Endothelial cell of umbilical vein (primary cell): Measurements from ENCODE around the gene PML. TPM values are rescaled to one million over a fixed set of nuclear protein-coding genes. Genes with fewer than 3 reads are reported as not detected.

ENCODE experiments used
- BruUV-seq: library from RNA; stranded (reverse); fragments of 400-500 nt; replicated peaks from 2 replicates; lab custom pipeline; 2021; lab: Mats Ljungman, UMichigan
- CTCF ChIA-PET: fragments of 300-600, 350-600 bp; sonication (Branson Sonifier 250); formaldehyde crosslinking; loops from one replicate; lab custom pipeline; 2021; ENCODE audit warnings: antibody characterized with exemption, inconsistent platforms; lab: Charles Lee
- POLR2A ChIA-PET: fragments of 300-600, 350-600 bp; sonication (Branson Sonifier 250); formaldehyde crosslinking; loops from one replicate; lab custom pipeline; 2021; ENCODE audit warnings: antibody characterized with exemption, inconsistent platforms; lab: Charles Lee
- DNase-seq: peaks from one replicate; pipeline ENCODE4 v3.0.0-alpha.2; 2011; ENCODE audit warnings: low read depth, low spot score
- FAIRE-seq: peaks from 2 replicates; lab custom pipeline; 2011; peaks lifted over from hg19 to GRCh38; lab: Jason Lieb, UNC
- H2AFZ ChIP-seq: 2 replicates; pipeline ENCODE4 v1.6.0; 2012; ENCODE audit warnings: low read depth, low read length, control low read depth, inconsistent platforms
- H3K27ac ChIP-seq: 2 replicates; pipeline ENCODE4 v1.5.1; 2011; ENCODE audit warnings: low read depth, mild to moderate bottlenecking, control low read depth, low read length, moderate library complexity; ENCODE audit not compliant: insufficient read depth
- H3K27me3 ChIP-seq, 2 experiments: 2 replicates each; pipeline versions ENCODE4 v1.6.0 to v1.6.1; 2011; ENCODE audit warnings: low read length in 2 of 2, mixed read lengths in 1 of 2; ENCODE audit not compliant: control insufficient read depth in 2 of 2, insufficient read depth in 2 of 2
- H3K36me3 ChIP-seq, 2 experiments: 2 replicates in 1 of 2; 3 replicates in 1 of 2; pipeline ENCODE4 v1.5.1; 2011; ENCODE audit warnings: low read length in 2 of 2, mild to moderate bottlenecking in 1 of 2, moderate library complexity in 1 of 2; ENCODE audit not compliant: control insufficient read depth in 2 of 2, insufficient read depth in 2 of 2; ENCODE audit errors: extremely low read depth in 1 of 2
- H3K4me1 ChIP-seq: 3 replicates; pipeline ENCODE4 v1.5.1; 2011; ENCODE audit warnings: mild to moderate bottlenecking, low read length; ENCODE audit not compliant: control insufficient read depth, insufficient read depth; ENCODE audit errors: extremely low read depth
- H3K4me2 ChIP-seq: 2 replicates; pipeline ENCODE4 v1.6.1; 2011; ENCODE audit warnings: low read length, control low read depth, mixed read lengths; ENCODE audit not compliant: insufficient read depth
- H3K4me3 ChIP-seq, 3 experiments: fragments of 200-600 bp in 1 of 3; sonication (generic), shearing (Covaris generic) in 1 of 3; replicated peaks in 1 of 3; 2 replicates each; pipeline ENCODE4 v1.5.1; 2011 to 2016; ENCODE audit warnings: control low read depth in 3 of 3, low read length in 3 of 3, mild to moderate bottlenecking in 2 of 3, inconsistent platforms in 1 of 3, low read depth in 1 of 3, moderate library complexity in 1 of 3; ENCODE audit not compliant: insufficient read depth in 1 of 3
- H3K79me2 ChIP-seq: 2 replicates; pipeline ENCODE4 v1.6.0; 2012; ENCODE audit warnings: low read length, inconsistent platforms; ENCODE audit not compliant: control insufficient read depth, insufficient read depth
- H3K9ac ChIP-seq: replicated peaks from 2 replicates; pipeline ENCODE3; 2011; ENCODE audit warnings: low read length, control low read depth; ENCODE audit not compliant: insufficient read depth; ENCODE audit errors: extremely low read depth
- H3K9me1 ChIP-seq: replicated peaks from 3 replicates; pipeline ENCODE4 v1.6.0; 2011; ENCODE audit warnings: mild to moderate bottlenecking, low read length; ENCODE audit not compliant: control insufficient read depth, insufficient read depth; ENCODE audit errors: extremely low read depth
- H3K9me3 ChIP-seq: replicated peaks from 2 replicates; pipeline ENCODE4 v1.5.1; 2012; ENCODE audit warnings: low read length, inconsistent platforms; ENCODE audit not compliant: control insufficient read depth, insufficient read depth
- H4K20me1 ChIP-seq: replicated peaks from 2 replicates; pipeline ENCODE3; 2011; ENCODE audit warnings: mild to moderate bottlenecking, low read length; ENCODE audit not compliant: control insufficient read depth, insufficient read depth; ENCODE audit errors: extremely low read depth
- EZH2 ChIP-seq: IDR thresholded peaks from 2 replicates; pipeline ENCODE4 v1.6.1; 2012; ENCODE audit warnings: borderline replicate concordance, low read depth, mild to moderate bottlenecking, moderate library complexity, low read length, inconsistent platforms; ENCODE audit not compliant: severe bottlenecking
- FOS ChIP-seq: IDR thresholded peaks from 2 replicates; pipeline ENCODE4 v1.6.1; 2011; ENCODE audit warnings: mild to moderate bottlenecking, low read length, moderate library complexity, borderline replicate concordance; ENCODE audit not compliant: insufficient read depth
- MAX ChIP-seq: IDR thresholded peaks from 2 replicates; pipeline ENCODE4 v1.6.1; 2011; ENCODE audit not compliant: insufficient read depth, insufficient read length
- MYC ChIP-seq: IDR thresholded peaks from one replicate; pipeline ENCODE4 v1.6.1; 2011; ENCODE audit warnings: mild to moderate bottlenecking, low read depth, low read length
- POLR2A ChIP-seq: IDR thresholded peaks from 2 replicates; pipeline ENCODE4 v1.6.1; 2012; ENCODE audit warnings: low read depth, mild to moderate bottlenecking, control low read depth, low read length
- POLR2AphosphoS5 ChIP-seq: IDR thresholded peaks from 2 replicates; pipeline ENCODE4 v1.6.1; 2012; ENCODE audit warnings: low read depth, mild to moderate bottlenecking, control low read depth, low read length, moderate library complexity; ENCODE audit not compliant: insufficient read depth
- dilution Hi-C: fragments of 300-500 bp; cut with MboI; formaldehyde crosslinking; loops from one replicate; pipeline ENCODE4 v1.15.0; 2019; ENCODE audit warnings: low sequenced_read_pairs; ENCODE audit not compliant: extremely low pct_ligation_motif_present
- intact Hi-C: fragments of 100-400 bp; cut with micrococcal nuclease; formaldehyde crosslinking; loops from one replicate; pipeline ENCODE4 v1.10.0; 2022
- polyA plus RNA-seq, 4 experiments: library from polyadenylated mRNA; depleted of rRNA in 3 of 4; stranded (reverse) in 3 of 4; unstranded in 1 of 4; fragments of >200 nt; gene quantifications; 2 replicates each; pipeline versions ENCODE4 v1.2.1 to v1.2.3, GENCODE V29; 2011 to 2012; ENCODE audit warnings: missing spikeins in 1 of 4
- total RNA-seq: library from RNA; stranded (reverse); gene quantifications from 2 replicates; pipeline ENCODE4 v1.2.3, GENCODE V29; 2021

PML gene
- total and polyA plus RNA-seq, 2 donors (not counting 3 experiments of a cell fraction or from before 2014, with no cell fraction given): 30.4 to 79.6 TPM

DNA sequence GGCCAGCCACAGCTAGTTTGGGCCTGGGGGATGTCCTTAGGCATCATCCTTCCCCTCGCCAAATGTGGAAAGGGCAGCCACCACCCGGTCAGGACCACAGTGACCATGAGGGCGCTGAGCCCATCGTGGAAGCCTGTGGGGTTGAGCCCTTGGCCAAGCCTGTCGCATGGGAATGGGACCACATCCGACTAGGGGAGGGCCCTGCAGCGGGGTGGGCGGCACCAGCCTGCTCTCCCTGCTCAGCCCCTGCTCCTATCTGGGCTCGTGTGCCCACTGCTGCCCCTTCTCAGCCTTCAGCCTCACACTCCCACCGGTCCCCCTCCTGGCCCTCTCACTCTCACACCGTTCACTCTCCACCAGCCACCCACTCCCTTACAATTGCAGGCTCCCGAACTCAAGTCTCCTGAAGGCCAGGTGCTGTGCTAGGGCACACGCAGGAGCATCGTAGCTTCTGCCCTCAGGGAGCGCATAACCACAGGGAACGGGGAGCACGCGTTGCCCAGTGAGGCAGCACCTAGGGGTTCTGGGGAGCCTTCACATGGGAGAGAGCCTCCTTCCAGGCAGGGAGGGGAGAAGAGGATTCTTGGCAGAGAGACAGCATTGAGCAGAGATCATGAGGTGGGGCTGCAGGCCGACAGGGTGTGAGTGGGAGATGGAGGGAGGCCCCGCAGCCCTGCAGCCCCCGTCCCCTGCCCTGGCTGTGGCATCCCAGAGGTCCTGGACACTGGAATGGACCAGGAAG lies 42.2 kb upstream of the PML start:
- intact Hi-C loops: loop anchor here (5.0 kb wide), 3 partner anchors 180 to 370 kb away; partner anchors contain the start of gene ISLR2
- H3K36me3 ChIP-seq: no peaks in the 10 kb centered on the region
- H3K4me1 ChIP-seq: peaks cover 15% of the 10 kb centered on the region
- dilution Hi-C loops: no loop called here
- no TSS peak for BruUV-seq
- CTCF ChIA-PET: interaction anchor here (1.4 to 6.9 kb wide), 10 partner anchors 8 to 369 kb away, joined by 5 to 217 read pairs (median 29); no protein-coding TSS in a partner anchor
- H4K20me1 ChIP-seq: no peaks in the 10 kb centered on the region
- H3K79me2 ChIP-seq: no peaks in the 10 kb centered on the region
- no peak overlapping the region for H3K4me3 ChIP-seq
- no peak overlapping the region for H3K4me2 ChIP-seq
- POLR2A ChIA-PET: no interaction called here
- no peaks in the 10 kb centered on the region for H3K27me3 ChIP-seq
- H3K9ac ChIP-seq: no peak overlapping the region
- FAIRE-seq (no peak), DNase-seq (no peak)
- no peaks in the 10 kb centered on the region for H3K9me1 ChIP-seq
- no peak overlapping the region for H3K27ac ChIP-seq
- no peaks in the 10 kb centered on the region for H3K9me3 ChIP-seq
- no peak for TF ChIP-seq POLR2A
- no peak for TF ChIP-seq MAX
- TF ChIP-seq MYC: no peak
- no peak for TF ChIP-seq EZH2
- TF ChIP-seq POLR2AphosphoS5: no peak
- TF ChIP-seq FOS: no peak
- H2AFZ ChIP-seq: no peak overlapping the region
